PC-9 (cell line): ENCODE data around the gene ADGRD1.

Experiments
- CTCF ChIP-seq: fragments of 200-600 bp; sonication (generic); conservative IDR thresholded peaks from 2 replicates; pipeline ENCODE4 v1.6.1; 2017; ENCODE audit warnings: mixed run types, antibody characterized with exemption, mild to moderate bottlenecking, moderate library complexity
- EZH2 ChIP-seq: fragments of 200-600 bp; sonication (generic); IDR thresholded peaks from 2 replicates; pipeline ENCODE4 v1.8.0; 2017; ENCODE audit warnings: antibody characterized with exemption, low read depth

GRCh38 chr12:130957304-130957621 is 3.6 kb downstream of the ADGRD1 start:
- no peak for TF ChIP-seq CTCF
- TF ChIP-seq EZH2 = no peak
